A673 (cell line): ENCODE results near the gene TSPO.

Experiments
- EZH2 ChIP-seq: fragments of 200-600 bp; sonication (generic); IDR thresholded peaks from 2 replicates; pipeline ENCODE4 v1.6.1; 2017; ENCODE audit warnings: borderline replicate concordance, low read depth, mild to moderate bottlenecking, mixed read lengths, antibody characterized with exemption, low read length; ENCODE audit not compliant: poor library complexity, severe bottlenecking
- TF ChIP-seq, protein P1 (sequence below): fragments of 300-800, 200-600 bp; sonication (generic); conservative IDR thresholded peaks from 2 replicates; pipeline ENCODE4 v1.5.1; 2017; ENCODE audit warnings: low read depth, mild to moderate bottlenecking, antibody characterized with exemption, low read length, moderate library complexity, mixed read lengths

DNA sequence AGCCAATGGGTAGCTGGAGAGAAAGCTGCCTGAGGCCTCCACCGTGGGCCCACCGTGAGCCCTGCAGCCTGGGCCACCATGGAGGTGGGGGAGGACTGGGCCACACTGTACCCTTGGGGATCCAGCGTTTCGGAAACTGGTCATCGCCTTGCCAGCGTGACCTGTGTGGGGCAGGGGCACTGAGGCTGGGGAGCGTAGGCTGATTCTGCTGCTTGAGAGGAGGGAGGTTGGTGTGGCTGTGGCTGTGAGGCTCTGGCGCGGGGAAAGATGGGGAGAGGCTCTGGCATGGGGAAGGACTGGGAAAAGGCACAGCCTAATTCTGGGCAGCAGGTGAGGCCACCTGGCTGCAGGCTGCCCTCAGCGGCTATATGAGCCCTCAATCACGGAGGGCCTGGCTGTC, 48.2 kb downstream of the TSPO start:
- TF ChIP-seq, protein P1, sequence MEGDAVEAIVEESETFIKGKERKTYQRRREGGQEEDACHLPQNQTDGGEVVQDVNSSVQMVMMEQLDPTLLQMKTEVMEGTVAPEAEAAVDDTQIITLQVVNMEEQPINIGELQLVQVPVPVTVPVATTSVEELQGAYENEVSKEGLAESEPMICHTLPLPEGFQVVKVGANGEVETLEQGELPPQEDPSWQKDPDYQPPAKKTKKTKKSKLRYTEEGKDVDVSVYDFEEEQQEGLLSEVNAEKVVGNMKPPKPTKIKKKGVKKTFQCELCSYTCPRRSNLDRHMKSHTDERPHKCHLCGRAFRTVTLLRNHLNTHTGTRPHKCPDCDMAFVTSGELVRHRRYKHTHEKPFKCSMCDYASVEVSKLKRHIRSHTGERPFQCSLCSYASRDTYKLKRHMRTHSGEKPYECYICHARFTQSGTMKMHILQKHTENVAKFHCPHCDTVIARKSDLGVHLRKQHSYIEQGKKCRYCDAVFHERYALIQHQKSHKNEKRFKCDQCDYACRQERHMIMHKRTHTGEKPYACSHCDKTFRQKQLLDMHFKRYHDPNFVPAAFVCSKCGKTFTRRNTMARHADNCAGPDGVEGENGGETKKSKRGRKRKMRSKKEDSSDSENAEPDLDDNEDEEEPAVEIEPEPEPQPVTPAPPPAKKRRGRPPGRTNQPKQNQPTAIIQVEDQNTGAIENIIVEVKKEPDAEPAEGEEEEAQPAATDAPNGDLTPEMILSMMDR, result no peak
- no peak for TF ChIP-seq EZH2
